HG02852 (cell line): Measurements from ENCODE around the gene TEX35.
A peak's percentile ranks its signal among the peaks of the same experiment; 100 is the strongest.
"Not testable (repeated sequence)": the region's sequence is repeated elsewhere in the genome, so short reads cannot be mapped to it uniquely, and the experiment has no call there.

Experiments
- ATAC-seq: cut with Tn5 transposase; IDR thresholded peaks from one replicate; pipeline ENCODE4 v1.9.1; 2021; ENCODE audit warnings: mild to moderate bottlenecking, moderate library complexity; ENCODE audit not compliant: unreplicated experiment

The TEX35 gene

DNA sequence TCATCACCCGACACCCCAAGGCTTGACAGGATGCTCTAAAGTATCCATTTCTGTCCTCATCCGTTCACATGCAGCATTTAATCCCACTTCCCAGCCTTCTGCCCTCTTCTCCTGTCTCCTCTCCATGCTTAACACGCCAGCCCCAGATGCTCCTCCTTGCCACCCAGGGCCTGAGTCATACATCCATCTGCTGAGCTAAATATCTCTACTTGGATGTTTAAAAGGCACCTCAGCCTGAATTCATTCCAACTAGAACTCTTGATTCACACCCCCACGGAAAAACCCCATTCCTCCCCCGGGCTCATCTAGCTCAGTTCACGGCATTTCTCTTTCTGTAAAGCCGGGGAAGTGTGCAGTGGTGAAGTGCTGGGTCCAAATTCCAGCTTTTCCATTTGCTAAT is 27.7 kb downstream of the TEX35 start:
- ATAC-seq, result no peak

DNA sequence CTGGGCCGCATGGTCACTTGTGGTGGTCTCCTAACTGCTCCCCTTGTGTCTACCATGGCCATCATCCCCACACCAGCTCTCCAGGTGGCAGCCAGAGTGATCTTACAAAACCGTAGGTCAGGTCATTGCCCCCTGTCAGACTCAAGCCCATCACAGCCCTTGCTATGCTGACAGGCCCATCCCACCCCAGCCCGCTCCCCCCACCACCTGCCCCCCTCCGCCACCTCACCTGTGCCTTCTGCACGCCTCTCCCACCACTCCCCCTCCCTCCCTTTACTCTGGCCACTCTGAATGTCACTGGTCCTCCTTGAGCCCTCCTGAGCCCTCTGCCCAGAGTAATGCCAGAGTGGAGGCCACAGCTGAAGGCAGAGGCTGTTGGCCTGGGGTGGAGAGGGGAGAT is 28.5 kb downstream of the TEX35 start:
- ATAC-seq, result no peak

DNA sequence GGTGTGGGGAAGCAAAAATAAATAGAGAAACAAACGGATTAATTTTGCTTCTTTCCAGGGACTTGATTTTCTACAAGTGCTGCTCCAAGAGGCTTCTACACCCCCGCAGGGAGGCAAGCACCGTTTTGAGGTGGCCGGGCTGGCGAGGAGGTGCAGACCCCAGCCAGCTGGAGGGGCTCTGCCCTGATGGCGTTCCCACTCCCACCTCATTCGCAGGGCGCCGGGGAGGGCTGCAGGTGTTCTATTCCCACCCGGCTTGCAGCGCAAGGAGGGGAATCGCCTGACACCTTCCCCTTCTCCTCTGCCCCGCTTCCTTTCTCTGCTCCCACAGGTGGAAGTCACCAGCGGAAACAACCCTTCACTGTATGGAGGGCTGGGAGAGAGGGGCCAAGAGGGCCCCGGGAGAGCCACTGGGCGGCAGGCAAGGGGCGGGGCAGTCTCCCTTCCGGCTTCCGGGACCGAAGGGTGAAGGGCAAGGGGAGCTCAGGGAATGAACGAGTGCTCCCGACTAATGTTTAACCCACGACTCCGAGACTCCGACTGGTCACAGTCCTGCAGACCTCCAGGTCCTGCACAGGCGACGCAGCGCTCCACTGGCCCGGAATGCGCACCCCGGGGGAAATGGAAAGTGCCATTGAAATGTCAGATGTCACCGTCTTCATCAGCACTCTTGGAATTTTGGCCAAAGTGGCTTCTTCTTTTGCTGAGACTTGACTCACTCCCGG is 29.1 kb downstream of the TEX35 start:
- ATAC-seq, result peak; percentile 47

DNA sequence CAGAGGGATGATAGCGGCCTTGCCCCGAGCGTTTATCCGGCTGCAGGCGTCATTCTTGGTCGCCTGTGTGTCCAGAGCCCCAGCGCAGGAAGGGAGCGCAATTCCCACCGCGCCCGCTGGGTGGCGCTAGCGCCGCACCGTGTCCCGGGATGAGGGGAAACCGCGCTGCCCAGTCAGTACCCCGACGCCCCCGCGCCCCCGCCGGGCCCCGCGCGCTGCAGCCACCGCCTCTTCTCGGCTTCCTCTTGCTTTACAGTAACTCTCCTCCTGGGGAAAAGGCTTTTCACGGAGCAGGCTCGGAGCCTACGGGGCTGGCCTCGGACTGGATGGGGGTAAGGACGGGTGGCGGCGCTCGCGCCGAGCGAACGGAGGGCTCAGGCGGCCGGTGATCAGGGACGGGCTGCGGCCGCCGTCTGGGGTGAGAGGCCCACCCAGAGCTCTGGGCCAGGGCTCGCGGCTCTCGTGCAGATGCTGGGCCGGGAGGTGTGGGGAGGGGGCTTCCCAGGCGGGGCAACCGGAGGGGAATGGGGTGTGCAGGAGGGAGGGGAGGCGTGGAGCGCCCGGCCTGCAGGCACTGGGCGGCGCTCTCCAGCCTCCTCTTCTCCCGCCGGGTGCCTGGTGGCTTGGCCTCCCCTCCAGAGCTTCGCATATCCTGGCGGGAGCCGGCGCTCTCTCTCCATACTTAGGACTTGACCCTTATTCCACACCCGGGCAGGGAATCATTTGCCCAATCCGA is 29.8 kb downstream of the TEX35 start:
- peak; percentile 75 for ATAC-seq

DNA sequence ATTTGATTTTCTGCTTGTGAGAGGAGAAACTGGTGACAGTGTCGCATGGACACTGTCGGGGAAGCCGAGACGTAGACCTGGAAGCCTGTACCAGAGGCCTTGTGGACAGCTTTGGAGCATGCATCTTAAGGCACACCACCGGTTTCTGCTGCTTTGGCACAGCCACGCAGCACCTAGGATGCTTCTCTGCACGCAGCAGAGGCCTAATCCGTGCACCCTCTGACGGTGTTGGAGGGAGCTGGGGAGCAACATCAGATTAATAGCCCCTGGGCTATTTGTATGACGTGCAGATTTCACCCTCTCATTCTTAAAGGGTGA is 30.3 kb downstream of the TEX35 start:
- ATAC-seq, result peak; percentile 37

DNA sequence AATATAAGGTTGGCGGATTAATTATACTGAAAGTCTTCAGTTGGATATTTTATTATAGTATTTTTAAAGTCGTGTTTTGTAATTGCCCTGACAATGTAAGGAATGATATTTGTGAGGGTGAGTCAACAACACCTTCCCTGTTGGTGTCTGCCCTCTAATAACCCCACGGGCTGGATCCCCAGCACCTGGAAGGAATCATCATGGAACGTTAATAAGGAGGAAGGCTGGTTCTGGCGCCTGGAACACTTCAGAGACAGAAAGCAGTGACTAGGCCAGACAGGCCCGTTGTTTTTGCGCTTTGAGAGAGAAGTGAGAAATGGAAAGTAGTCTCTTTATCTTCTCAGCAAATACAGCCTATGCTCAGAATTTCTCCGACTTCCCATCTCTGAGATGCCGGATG is 31.6 kb downstream of the TEX35 start:
- ATAC-seq, result no peak

DNA sequence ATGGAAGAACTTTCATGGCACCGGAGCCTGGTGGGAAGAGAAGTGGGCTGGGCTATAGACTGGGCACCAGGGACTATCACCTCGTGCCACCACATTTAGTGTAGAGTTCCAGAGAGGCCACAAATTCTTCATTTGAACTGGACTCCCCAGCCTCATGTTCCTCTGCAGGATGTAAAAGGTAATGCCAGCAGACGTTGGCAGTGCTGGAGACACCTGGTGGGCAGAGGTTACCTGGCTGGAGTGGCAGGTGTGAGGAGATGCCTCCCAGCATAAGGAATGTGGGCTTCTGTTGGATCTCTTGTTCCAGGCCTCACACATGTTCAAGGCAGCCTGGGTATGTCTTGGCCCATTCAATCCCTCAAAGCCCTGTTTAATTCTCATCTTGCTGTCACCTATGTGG is 35.2 kb downstream of the TEX35 start:
- no peak for ATAC-seq

DNA sequence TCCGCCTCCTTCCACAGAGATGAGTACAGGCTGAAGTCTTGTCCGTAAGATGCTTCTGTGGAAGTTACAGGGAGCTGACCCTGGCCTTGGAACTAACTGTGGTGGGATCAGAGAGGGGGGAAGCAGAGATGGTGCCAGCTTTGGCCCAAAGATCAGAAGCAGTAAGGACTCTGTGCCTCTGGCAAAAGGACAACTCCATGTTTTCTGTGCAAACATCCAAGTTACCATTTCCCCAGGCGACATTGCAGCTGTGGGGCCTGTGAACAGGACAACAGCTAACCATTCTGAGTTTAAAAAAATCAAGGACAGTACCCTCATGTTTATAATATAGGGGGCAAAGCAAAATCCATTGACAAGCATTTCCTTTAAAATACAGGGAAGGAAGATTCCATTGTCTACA is 38.4 kb downstream of the TEX35 start:
- ATAC-seq, result no peak

DNA sequence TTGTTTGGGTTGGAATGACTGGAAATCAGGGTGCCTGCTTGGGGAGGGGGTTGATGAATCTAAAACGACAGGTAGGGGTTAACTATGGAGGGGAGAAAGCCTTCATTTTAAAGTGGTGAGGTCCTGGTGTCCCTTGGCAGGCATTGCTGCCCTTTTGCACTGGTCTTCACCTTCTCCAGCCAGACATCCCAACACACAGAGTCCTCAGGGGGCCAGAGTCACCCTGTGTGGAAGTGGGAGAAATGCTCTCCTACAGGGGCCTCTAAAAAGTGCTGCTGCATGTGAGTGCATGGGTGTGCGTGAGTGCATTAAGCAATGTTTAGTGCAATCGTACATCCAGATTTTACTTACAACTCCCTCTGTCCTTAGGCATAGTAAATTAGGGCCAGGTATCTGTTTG is 39.0 kb downstream of the TEX35 start:
- ATAC-seq, result no peak

DNA sequence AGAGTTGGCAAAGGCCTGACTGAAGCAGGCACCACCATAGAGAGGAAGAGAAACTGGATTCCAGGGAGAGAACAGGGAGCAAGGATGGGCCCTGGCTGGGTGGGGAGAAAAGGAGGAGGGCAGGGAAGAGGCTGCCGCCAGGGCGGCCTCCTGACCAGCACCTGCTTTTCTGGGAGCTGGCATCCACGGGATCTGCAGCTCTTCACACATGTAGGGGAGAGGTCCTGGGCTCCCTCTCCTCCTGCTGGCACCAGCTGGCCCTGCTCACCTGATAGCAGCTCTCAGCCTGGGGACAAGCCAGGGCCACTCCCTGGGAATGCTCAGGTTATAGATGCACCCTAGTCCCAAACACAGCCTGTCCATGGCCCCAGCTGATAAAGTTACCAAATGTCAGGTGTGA is 39.9 kb downstream of the TEX35 start:
- no peak for ATAC-seq

DNA sequence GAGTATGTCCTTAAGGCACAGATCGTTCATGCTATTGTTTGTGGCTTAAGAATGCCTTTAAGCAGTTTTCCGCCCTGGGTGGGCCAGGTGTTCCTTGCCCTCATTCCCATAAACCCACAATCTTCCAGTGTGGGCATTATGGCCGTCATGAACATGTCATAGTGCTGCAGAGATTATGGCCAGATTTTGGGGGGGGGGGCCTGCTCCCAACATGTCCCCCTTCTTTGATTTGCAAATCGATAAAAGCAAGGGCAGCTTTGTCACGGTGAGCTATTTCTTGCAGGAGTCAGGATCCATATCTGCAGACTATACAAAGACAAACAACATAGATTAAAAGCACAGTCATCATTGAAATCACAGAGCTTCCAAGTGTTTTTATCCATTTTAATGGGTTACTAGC is 41.4 kb downstream of the TEX35 start:
- ATAC-seq, result not testable (repeated sequence)

DNA sequence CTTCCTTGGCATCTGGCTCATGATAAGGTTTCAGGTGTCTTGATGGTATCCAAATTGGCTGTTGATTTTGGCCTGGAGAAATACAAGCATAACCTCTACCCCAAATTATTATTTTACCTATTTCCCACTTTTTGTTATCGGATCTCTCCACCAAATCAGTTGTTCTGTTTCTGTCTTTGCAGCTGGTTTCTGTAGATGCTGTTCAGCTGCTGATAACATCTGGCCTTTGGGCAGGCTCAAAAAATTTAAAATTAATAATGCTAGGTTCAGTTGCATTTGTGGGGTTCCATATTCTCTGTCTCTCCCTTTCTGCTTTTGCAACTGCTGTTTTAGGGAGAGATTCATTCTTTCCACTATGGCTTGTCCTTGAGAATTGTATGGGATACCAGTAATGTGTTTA is 42.7 kb downstream of the TEX35 start:
- ATAC-seq, result not testable (repeated sequence)

DNA sequence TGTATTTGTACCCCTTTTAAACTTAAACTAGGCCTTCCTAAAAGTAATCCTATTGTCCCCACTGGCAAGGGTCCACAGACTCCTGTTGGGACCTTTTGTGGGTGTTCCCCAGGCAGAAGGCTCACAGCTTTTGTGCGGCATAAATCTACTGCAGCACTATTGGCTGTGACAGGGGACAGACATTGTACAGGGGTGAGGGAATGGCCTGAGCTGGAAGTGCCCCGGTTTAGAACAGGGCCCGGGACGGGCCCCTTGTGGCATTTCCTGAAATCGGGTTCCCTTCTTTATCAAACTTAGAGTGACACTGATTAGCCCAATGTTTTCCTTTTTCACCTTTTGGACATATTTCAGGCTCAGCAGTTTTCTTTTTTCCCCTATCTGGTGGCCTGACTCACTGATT is 45.9 kb downstream of the TEX35 start:
- ATAC-seq, result not testable (repeated sequence)

DNA sequence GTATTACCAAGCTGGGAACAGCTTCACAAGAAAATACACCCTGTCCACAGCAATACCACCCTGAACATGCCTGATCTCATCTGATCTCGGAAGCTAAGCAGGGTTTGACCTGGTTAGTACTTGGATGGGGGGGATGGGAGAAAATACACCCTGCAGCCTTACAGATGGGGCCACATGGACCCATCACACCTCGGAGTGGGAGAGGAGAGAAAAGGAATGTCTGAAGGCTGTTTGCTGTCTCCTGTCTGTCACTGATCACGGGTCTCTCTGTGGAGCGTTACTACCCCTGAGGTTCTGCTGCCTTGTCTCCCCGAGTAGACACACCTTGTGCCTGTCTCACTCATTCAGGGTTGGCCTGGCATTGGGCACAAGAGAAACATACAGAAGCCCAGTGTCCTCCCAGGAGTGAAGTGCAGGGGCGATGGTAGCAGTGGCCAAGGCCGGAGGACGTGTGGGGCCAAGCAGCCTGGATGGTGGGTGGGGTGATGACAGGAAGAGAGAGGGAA is 48.0 kb downstream of the TEX35 start:
- no peak for ATAC-seq

DNA sequence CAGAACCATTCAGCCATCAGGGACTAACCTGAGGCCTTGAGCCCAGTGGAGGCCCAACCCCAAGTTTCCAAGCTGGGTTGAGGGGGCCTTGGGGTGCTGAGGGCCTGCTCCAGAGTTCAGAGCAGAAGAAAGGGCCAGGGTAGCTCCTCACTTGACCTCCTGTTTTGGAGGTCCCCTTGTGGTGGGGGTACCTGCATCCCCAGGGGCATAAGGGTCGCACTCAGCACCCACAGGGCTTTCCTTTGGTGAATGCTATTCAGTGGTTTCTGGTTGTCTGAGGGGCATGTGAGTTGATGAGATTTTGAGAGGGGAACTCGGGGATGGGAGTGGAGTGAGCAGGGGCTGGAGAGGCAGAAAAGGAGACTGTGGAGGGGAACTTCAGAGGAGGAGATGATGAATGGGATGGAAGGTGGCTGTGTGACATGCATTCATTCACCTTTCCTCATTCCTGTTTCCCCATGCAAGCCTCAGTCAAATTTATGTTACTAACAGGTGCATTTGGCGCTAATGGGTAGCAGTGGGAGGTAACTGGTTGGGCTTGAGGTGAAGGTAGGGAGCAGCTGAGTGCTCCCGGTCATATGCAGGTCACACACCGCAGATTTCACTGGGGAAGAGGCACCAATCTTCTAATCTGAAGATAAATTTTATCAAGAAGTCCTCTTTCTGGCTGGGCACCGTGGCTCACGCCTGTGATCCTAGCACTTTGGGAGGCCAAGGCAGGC is 50.4 kb downstream of the TEX35 start:
- no peak for ATAC-seq

DNA sequence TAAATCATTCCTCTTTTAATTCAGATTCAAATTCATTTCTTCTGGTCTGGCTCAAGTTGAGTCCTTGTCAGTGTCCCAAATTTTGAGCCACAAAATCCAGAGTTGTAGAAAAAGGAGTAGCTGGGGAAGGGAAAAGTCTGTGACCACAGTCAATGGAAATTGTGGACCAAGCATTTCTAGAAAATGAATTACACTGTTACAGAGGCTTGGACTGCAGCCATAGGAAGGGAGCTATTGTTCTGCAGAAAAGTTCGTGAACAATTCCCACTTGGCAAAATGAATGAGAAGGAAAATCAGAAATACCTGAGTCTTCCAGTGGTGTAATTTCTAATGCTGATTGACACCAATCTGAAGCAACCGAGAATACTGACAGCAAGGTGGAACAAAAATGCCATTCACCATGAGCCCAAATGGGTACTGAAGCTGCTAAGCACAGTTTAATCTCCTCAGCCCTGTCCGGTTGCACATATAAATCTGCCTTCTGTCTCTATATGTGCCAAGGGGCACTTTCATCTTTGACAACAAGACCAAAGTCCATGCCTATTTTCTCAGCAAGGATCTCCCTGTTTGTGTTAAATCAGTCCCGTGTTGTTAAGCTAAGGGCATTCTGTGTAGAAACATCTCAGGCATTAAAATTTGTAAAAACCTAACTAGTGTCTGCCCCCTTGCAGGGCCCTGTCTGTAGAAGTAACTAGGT is 51.3 kb downstream of the TEX35 start:
- ATAC-seq, result no peak

DNA sequence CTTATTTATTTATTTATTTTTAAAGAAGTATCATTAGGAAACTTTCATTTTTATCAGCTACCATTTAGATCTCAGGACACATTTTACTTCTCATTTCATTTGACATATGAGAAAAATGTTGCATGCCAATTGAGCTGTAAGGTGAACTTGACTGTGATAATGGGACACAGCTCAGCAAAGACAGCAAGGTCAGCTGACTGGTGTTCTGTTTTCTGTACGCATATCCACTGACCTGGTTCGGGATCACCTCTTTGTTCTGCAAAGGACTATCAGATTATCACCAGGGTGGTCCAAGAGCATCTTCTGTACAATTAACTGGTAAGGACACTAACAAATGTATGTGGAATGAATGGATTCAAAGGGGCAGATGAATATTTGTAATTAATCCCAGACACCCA is 51.9 kb downstream of the TEX35 start:
- ATAC-seq, result no peak

DNA sequence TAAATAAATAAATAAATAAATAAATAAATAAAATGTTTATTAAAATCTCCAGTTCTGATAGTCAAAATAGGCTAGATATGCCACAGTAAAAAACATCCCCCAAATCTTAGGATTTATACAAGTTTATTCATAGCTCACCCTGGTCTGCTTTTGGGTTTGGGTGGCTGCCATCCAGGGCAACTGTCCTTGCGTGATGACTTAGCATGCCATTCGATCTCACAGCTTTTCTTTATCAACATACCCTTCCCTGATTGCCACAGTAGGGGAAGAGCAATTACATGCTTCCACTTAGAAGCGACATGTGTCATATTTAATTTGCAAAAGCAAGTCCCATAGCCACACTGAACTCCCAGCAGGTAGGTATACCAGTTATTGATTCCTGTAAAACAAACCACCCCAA is 52.7 kb downstream of the TEX35 start:
- no peak for ATAC-seq

DNA sequence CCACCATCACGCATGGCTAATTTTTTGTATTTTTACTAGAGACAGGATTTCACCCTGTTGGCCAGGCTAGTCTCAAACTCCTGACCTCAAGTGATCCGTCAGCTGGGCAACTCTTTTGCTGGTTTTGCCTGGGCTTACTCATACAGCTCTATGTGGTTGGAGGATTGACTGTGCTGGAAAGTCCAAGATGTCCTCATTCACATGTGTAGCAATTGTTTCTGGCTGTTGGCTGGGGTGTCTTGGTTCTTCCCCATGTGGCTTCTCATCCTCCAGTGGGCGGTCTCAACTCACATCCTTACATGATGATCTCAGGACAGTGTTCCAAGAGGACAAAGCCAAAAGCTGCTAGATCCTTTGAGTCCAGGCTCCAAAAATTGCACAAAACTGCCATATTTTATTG is 53.3 kb downstream of the TEX35 start:
- peak; percentile 97 for ATAC-seq

DNA sequence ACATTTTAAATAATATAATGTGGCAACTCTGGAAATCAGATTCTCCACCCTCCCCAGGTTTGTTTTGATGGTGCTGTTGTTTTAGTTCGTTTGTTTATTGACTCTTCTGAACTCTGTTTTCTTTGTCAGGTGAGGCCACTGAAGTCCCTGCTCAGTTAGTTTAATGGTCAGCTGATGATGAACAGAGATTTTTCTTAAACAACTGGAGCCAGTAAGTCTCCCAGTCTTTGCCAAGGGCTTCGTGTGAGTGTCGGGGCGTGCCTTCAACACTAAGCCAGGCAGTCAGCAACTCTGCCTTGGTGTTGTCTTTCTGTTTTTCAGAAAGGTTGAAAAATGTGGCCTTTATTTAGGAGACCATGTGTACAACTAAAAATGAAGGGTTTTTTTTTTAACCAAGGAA is 58.9 kb downstream of the TEX35 start:
- no peak for ATAC-seq
